T-helper 17 cell (primary cell): Measurements from ENCODE around the gene RBMS2. TPM values are rescaled to one million over a fixed set of nuclear protein-coding genes. Genes with fewer than 3 reads are reported as not detected.

Experiments used
- ATAC-seq: fragments of 150-1000 bp; cut with Tn5 transposase; 2 replicates; pipeline ENCODE4 v1.10.0; 2021; ENCODE audit warnings: mild to moderate bottlenecking, moderate library complexity
- DNase-seq, 3 donors: peaks; one replicate each; pipeline versions ENCODE4 v3.0.0 to v3.0.0-alpha.2; 2020 to 2021
- H3K9me3 ChIP-seq: one replicate; pipeline ENCODE4 v1.7.0; 2013; ENCODE audit warnings: low read length, mild to moderate bottlenecking; ENCODE audit not compliant: control insufficient read depth, poor library complexity, severe bottlenecking
- H3K27ac Mint-ChIP-seq: one replicate; pipeline ENCODE4 v1.8.0; 2022; ENCODE audit warnings: mild to moderate bottlenecking, moderate library complexity, mixed read lengths
- H3K27me3 Mint-ChIP-seq: one replicate; pipeline ENCODE4 v1.8.0; 2022; ENCODE audit warnings: mixed read lengths
- H3K36me3 Mint-ChIP-seq: one replicate; pipeline ENCODE4 v1.8.0; 2022; ENCODE audit warnings: low read depth, mixed read lengths
- H3K4me1 Mint-ChIP-seq: one replicate; pipeline ENCODE4 v1.8.0; 2022; ENCODE audit warnings: mild to moderate bottlenecking, mixed read lengths
- H3K4me3 Mint-ChIP-seq: one replicate; pipeline ENCODE4 v1.8.0; 2022; ENCODE audit warnings: mild to moderate bottlenecking, moderate library complexity, mixed read lengths
- total RNA-seq, 4 donors: library from RNA in 2 of 4; stranded (reverse) in 2 of 4; gene quantifications; one replicate each; pipeline ENCODE4 v1.2.3 and lab custom pipeline; 2022 to 2026

The RBMS2 gene
- total RNA-seq, 2 donors from 2014 or later = 2.1 to 3.0 TPM

DNA sequence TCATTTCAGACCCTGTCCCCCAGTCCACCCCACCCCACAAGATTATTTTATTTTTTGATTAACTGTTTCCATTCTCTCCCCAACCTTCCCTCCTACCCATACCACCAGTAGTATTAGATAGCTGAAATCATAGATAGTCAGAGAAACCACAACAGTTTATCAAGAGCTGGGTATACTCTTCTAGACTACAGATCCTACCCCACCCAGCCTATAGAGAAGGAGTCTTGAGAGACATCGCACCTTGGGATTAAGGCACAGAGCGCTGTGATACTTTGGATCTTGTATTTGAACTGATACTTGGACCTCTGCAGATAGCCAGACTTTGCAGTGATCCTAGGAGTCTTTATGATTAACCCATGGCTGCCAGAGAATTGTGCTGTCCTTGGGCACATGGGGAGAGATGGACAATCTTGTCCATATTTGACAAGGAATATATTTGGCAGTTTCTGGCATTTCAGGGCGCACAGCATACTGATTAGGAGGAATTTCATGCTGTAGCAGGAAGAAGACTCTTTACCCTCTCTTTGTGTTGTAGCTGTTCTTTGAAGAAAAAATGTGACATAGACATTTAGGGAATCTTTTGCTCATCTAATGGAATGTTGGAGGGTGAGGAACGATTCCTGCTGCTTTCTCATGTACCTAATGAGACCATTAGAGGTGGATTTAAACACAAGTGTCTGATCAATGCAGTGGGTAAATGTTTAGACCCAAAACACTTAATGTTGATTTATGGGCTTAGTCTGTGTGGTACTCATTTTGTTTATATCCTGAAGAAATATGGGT, 982 bp downstream of the RBMS2 start:
- DNase-seq (no peak), ATAC-seq (no peak)
- Mint-ChIP-seq H3K27me3 (peaks cover 4% of the 10 kb centered on the region), H3K27ac (peak overlapping the region; percentile 93), H3K36me3 (peaks cover 2% of the 10 kb centered on the region), H3K4me3 (peak overlapping the region; percentile 96), H3K4me1 (peaks cover 21% of the 10 kb centered on the region)
- H3K9me3 ChIP-seq = no peaks in the 10 kb centered on the region

DNA sequence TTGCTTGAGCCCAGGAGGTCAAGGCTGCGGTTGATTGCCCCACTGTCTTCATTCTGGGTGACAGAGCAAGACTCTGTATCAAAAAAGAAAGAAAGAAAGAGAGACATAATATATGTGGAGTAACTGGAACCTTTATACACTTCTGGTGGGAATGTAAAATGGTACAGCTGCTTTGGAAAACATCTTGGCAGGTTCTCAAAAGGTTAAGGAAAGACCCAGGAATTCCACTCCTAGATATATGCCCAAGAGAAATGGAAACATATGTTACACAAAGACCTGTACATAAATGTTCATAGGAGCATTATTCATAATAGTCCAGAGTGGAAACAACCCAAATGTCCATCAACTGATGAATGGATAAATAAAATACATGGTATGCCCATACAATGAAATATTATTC, 7.2 kb downstream of the RBMS2 start:
- Mint-ChIP-seq H3K27me3 (no peaks in the 10 kb centered on the region), H3K36me3 (no peaks in the 10 kb centered on the region), H3K4me1 (peaks cover 2% of the 10 kb centered on the region), H3K27ac (peak overlapping the region; percentile 79), H3K4me3 (no peak overlapping the region)
- no peaks in the 10 kb centered on the region for H3K9me3 ChIP-seq
- no peak for DNase-seq
- ATAC-seq = no peak

- ATAC-seq (no peak), DNase-seq (no peak)
Measured at GRCh38 chr12:56529656-56530055, 8.0 kb downstream of the RBMS2 start.

DNA sequence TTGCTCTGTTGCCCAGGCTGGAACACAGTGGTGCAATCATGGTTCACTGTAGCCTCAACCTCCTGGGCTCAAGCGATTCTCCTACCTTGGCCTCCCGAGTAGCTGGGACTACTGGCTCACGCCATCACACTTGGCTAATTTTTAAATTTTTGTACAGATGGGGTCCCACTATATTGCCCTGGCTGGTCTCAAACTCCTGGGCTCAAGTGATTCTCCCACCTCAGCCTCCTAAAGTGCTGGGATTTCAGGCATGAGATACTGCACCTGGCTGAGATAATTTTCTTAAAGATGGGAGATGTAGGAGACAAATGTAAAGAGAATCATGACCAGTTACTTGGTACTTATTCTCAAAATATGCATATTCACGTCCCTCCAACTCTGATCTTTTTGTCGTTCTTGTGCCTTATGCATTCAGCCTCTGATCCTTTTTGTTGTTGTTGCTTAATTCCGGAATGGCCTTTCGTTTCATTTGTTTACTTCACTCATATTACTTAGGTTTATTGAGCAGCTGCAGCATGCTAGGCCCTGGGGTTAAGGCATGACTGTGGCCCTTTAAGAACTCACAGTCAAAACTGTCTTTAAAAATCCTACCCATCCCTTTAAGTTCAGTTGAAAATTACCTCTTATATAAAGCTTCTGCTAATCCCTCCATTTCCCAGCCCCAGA, 8.9 kb downstream of the RBMS2 start:
- H3K4me3 Mint-ChIP-seq = no peak overlapping the region
- no peaks in the 10 kb centered on the region for H3K36me3 Mint-ChIP-seq
- DNase-seq (no peak), ATAC-seq (no peak)
- H3K4me1 Mint-ChIP-seq = peaks cover under 1% of the 10 kb centered on the region
- H3K27me3 Mint-ChIP-seq = no peaks in the 10 kb centered on the region
- H3K9me3 ChIP-seq = no peaks in the 10 kb centered on the region
- no peak overlapping the region for H3K27ac Mint-ChIP-seq

More at GRCh38 chr12:56529656-56530055, 8.0 kb downstream of the RBMS2 start:
- no peaks in the 10 kb centered on the region for H3K9me3 ChIP-seq
- H3K27ac Mint-ChIP-seq = no peak overlapping the region
- H3K36me3 Mint-ChIP-seq = no peaks in the 10 kb centered on the region
- no peaks in the 10 kb centered on the region for H3K27me3 Mint-ChIP-seq
- no peak overlapping the region for H3K4me3 Mint-ChIP-seq
- H3K4me1 Mint-ChIP-seq = no peaks in the 10 kb centered on the region

DNA sequence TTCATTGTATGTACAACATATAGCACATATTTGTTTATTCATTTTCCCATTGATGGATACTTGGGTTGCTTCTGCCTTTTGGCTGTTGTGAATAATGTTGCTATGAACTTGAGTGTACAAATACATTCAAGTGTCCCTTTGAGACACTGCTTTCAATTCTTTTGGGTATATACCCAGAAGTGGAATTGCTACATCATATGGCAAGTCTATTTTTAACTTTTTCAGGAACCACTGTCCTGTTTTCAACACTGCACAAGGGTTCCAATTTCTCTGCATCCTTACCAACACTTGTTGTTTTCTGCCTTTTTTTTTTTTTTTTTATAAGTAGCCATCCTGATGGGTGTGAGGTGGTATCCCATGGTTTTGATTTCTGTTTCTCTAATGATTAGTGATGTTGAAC, 15.9 kb downstream of the RBMS2 start:
- ATAC-seq (no peak), DNase-seq (no peak)
- peaks cover 2% of the 10 kb centered on the region for H3K4me1 Mint-ChIP-seq
- no peak overlapping the region for H3K4me3 Mint-ChIP-seq
- H3K36me3 Mint-ChIP-seq = no peaks in the 10 kb centered on the region
- H3K9me3 ChIP-seq = no peaks in the 10 kb centered on the region
- no peaks in the 10 kb centered on the region for H3K27me3 Mint-ChIP-seq
- no peak overlapping the region for H3K27ac Mint-ChIP-seq

- Mint-ChIP-seq H3K36me3 (no peaks in the 10 kb centered on the region), H3K27me3 (no peaks in the 10 kb centered on the region), H3K4me3 (no peak overlapping the region), H3K27ac (no peak overlapping the region), H3K4me1 (no peaks in the 10 kb centered on the region)
- H3K9me3 ChIP-seq = no peaks in the 10 kb centered on the region
- DNase-seq (no peak), ATAC-seq (no peak)
Measured at GRCh38 chr12:56541631-56542030, 20.0 kb downstream of the RBMS2 start.

DNA sequence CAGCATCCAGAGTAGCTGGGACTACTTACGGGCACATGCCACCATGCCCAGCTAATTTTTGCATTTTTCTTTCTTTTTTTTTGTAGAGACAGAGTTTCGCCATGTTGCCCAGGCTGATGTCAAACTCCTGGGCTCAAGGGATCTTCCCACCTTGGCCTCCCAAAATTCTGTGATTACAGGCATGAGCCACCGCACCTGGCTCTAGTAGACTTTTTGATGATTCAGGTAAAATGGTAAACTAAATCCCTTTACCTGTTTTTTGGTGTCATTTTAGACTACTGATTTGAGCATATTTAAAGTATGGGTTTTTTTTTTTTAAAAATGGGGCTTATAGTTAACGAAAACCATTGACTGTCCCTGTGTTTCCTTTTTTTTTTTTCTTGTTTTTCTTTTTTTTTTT, 20.5 kb downstream of the RBMS2 start:
- no peaks in the 10 kb centered on the region for H3K9me3 ChIP-seq
- Mint-ChIP-seq H3K27me3 (no peaks in the 10 kb centered on the region), H3K36me3 (no peaks in the 10 kb centered on the region), H3K4me3 (no peak overlapping the region), H3K27ac (no peak overlapping the region), H3K4me1 (no peaks in the 10 kb centered on the region)
- DNase-seq (no peak), ATAC-seq (no peak)

DNA sequence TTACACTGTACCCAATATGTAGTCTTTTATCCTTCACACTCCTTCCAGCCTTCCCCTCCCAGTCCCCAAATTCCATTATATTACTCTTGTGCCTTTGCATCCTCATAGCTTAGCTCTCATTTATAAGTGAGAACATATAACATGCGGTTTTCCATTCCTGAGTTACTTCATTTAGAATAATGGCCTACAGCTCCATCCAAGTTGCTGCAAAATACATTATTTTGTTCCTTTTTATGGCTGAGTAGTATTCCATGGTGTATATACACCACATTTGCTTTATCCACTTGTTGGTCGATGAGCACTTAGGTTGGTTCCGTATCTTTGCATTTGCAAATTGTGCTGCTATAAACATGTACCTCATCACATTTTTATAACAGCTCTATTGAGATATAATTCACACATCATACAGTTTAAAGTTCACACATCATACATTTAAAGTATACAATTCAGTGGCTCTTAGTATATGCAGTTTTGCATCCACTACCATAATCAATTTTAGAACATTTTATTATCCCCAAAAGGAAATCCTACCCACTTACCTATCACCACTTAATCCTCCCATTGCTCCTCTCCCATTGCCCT, 23.5 kb downstream of the RBMS2 start:
- Mint-ChIP-seq H3K27ac (no peak overlapping the region), H3K4me3 (no peak overlapping the region), H3K27me3 (no peaks in the 10 kb centered on the region), H3K4me1 (no peaks in the 10 kb centered on the region), H3K36me3 (no peaks in the 10 kb centered on the region)
- ATAC-seq = no peak
- DNase-seq = no peak
- no peaks in the 10 kb centered on the region for H3K9me3 ChIP-seq

- no peak overlapping the region for H3K27ac Mint-ChIP-seq
- H3K9me3 ChIP-seq = no peaks in the 10 kb centered on the region
- H3K4me3 Mint-ChIP-seq = no peak overlapping the region
- DNase-seq (no peak), ATAC-seq (no peak)
- peaks cover 3% of the 10 kb centered on the region for H3K4me1 Mint-ChIP-seq
- no peaks in the 10 kb centered on the region for H3K27me3 Mint-ChIP-seq
- no peaks in the 10 kb centered on the region for H3K36me3 Mint-ChIP-seq
Measured at GRCh38 chr12:56546680-56547079, 25.1 kb downstream of the RBMS2 start.

- no peak for DNase-seq
- H3K4me1 Mint-ChIP-seq = peaks cover 4% of the 10 kb centered on the region
- H3K27me3 Mint-ChIP-seq = no peaks in the 10 kb centered on the region
- H3K4me3 Mint-ChIP-seq = no peak overlapping the region
- no peak for ATAC-seq
- H3K9me3 ChIP-seq = no peaks in the 10 kb centered on the region
- no peak overlapping the region for H3K27ac Mint-ChIP-seq
- H3K36me3 Mint-ChIP-seq = no peaks in the 10 kb centered on the region
Measured at GRCh38 chr12:56551070-56551469, 29.4 kb downstream of the RBMS2 start.

DNA sequence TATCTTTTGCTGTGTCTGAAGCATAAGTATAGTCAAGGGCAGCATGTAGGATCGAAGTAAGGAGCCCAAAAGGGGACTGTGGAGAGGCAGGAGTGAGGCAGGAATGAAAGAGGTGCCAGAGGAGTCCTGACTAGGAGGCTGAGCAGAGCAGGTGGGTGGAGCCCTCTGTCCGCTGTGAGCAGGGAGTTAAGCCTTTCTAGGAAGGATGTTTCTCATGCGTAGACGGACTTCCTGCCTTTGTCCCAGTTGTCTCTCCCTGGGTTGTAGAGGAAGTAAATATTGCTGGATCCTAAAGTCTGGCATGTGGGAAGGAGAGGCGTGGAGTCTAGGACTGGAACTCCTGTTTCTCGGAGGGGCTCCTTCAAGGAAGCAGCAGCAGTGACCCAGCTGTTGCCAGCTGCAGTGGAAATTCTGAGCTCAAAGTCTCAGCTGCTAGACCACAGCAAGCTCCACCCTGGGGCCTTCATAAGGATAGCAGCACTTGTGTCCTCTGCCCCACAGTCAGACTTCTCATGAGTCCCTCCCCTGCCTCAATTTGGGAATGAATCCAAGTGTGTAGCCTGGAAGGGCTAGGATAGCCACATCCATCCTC, 44.0 kb downstream of the RBMS2 start:
- peaks cover 21% of the 10 kb centered on the region for H3K4me1 Mint-ChIP-seq

DNA sequence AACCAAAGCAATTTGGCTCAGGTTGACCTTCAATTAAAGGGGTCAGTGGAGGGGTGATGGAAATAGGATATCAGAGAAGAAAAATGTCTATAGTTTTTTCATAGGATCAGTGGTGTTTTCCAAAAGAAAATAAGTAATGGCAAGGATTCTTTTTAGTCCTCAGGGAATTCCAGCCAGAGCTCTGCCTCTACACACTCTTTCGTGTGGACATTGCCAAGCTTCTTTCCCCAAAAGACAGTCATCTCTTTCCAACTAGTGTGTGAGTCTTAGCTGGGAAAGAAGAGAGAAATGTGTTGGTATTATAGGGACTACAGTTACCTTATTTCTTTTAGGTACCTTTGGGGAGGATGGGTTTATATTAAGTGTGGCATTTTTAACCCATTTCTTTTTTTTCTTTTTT, 46.5 kb downstream of the RBMS2 start:
- H3K27ac Mint-ChIP-seq = no peak overlapping the region
- ATAC-seq (no peak), DNase-seq (no peak)
- H3K9me3 ChIP-seq = no peaks in the 10 kb centered on the region
- H3K4me3 Mint-ChIP-seq = no peak overlapping the region
- no peaks in the 10 kb centered on the region for H3K27me3 Mint-ChIP-seq
- H3K4me1 Mint-ChIP-seq = peaks cover 21% of the 10 kb centered on the region
- peaks cover 3% of the 10 kb centered on the region for H3K36me3 Mint-ChIP-seq

More for the DNA sequence above, 44.0 kb downstream of the RBMS2 start:
- peak overlapping the region; percentile 66 for H3K4me3 Mint-ChIP-seq
- no peaks in the 10 kb centered on the region for H3K27me3 Mint-ChIP-seq
- ATAC-seq (peak; percentile 62), DNase-seq (no peak)
- no peaks in the 10 kb centered on the region for H3K9me3 ChIP-seq
- peak overlapping the region; percentile 59 for H3K27ac Mint-ChIP-seq
- peaks cover 3% of the 10 kb centered on the region for H3K36me3 Mint-ChIP-seq

DNA sequence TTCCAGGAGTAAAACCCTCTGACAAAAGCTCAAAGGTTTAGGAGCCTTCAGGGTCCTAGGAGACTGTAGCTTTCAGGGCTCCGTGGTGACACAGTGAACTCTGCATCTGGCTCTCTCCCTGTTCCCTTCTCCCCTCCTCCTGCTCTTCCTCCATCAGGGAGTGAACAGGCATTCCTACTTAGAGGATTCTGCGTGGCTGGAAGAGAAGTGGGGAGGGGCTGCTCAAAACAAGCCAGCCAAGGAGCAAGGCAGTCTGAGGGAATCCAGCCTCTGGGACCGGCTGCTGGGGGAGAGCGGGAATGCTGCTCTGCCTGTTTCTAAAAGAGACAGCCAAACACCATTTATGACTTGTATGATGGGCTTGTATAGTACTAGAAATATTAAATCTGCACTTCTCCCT, 49.5 kb downstream of the RBMS2 start:
- ATAC-seq (no peak), DNase-seq (no peak)
- H3K9me3 ChIP-seq = no peaks in the 10 kb centered on the region
- H3K27me3 Mint-ChIP-seq = no peaks in the 10 kb centered on the region
- H3K4me3 Mint-ChIP-seq = peak overlapping the region; percentile 3
- no peak overlapping the region for H3K27ac Mint-ChIP-seq
- peaks cover 3% of the 10 kb centered on the region for H3K36me3 Mint-ChIP-seq
- H3K4me1 Mint-ChIP-seq = peaks cover 12% of the 10 kb centered on the region
